ENCODE measurements around the gene REG4.

Gene REG4

DNA sequence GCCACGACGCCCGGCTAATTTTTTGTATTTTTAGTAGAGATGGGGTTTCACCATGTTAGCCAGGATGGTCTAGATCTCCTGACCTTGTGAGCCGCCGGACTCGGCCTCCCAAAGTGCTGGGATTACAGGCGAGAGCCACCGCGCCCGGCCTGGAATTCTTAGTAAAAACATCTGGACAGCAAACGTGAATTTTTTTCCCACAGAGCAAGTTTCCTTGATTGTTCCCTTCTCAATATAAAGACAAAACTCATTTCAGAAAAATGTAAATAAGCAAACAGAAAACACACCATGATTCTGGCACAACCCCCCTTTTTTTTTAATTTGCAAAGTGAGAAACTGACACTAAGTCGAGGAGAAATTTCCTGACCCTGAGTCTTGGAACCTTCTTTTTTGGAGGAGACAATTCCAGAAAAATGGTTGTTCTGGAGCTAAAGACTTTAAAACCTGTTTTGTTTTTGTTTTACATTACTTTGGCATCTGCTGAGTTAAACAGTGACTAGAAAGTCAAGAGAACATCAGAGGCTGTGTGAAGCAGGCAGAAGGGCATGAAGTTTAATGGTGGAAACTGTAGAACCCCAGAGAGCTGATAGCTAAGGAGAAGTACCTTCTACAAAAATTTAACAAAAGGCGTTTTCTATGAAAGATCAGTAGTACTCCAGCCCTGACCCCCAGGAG, 32.2 kb downstream of the REG4 start:
- DNase-seq, result no peak

DNA sequence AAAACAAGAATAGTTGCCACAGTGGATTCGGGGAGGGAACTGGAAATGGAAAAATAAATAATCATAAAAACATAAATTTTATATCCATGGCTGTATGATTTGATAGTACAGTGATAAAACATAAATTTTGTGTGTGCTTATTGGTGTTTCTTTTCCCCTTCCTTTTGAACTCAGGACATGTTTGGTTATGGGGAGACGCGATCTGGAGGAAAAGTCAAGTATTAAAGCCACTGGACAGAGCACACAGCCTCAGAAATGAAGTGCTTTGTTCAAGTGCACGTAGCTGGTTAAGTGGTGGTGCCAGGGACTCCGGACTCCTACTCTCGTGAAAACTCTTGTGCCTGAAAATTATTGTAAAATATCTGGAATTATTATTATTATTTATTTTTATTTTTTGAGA, 32.9 kb downstream of the REG4 start:
- no peak for DNase-seq

- no peak for DNase-seq
Observed at GRCh38 chr1:119774746-119775490, 36.3 kb downstream of the REG4 start.

DNA sequence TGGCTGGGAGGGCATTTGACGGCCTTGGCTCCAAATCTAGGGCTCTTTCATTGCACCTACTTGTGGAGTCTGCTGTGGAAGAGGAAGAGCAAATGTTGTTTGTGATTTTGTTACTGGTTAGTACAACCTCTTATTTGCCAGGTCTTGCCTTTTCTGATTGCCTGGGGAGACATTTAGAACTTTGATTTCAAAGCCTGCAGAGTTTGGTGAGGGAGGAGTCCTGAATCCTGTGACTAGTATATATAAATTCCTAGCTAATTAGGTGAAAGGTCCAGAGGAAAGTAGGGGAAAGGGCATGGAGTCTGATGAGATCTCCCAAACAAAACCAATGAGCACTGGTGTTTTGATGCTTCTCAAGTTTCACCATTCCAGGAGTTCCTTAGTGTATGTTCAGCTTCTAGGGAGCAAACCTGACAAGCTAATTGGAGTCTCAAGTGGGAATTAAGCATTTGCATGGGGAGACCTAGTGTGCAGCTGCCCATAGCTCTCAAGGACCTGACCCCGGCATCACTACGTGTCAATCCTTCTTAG, 37.5 kb downstream of the REG4 start:
- DNase-seq, result no peak

DNA sequence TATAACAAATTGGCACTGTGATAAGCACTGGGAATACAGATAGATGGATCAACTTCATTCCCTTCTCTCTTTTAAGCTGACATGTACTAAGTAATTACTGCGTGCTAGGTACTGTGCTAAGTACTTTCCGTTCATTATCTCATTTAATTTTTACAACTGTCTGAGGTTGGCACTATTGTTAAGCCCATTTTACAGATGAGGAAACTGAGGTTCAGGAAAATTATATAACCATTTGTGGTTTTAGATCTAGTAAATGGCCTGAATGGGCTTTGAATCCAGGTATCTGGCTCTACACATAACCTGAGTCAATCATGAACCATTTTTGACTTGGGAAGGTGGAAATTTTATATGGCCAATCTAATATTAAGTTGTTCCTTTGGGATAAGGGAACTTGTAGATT, 39.0 kb downstream of the REG4 start:
- DNase-seq, result no peak

DNA sequence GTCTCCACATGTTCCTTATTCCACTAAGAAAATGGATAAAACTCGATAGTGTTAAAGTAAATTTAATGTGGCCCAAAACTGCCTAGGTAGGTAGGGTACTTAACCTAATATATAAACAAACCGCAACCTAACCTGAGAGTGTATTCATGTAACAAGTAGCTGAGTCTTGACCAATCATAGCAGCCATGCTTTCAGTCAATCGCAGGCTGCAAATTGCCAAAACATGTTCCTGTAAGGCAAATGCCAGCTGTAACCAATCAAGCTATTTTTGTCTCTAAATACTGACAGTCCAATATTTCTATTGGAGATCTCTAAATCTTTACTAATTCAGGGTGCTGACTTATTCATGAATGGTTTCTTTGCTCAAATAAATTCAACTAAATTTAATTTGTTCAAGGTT, 39.5 kb downstream of the REG4 start:
- no peak for DNase-seq

DNA sequence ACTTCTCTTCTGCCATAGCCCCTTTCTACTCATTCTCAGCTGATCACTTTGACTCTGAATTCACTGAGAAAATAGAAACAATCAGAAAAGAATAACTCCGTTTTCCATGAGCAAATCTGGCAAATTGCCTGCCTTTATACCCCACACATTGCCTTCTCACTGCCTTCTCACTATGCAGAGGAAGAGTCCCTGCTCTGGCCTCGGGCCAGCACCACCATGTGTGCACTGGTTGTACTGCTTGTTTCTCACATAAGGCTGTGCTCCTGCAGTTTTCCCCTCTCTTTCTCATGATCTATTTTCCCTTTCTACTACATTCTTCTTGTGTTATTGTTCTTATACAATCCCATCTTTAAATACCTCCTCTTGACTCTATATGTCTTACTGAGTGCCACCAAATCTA, 40.2 kb downstream of the REG4 start:
- no peak for DNase-seq

DNA sequence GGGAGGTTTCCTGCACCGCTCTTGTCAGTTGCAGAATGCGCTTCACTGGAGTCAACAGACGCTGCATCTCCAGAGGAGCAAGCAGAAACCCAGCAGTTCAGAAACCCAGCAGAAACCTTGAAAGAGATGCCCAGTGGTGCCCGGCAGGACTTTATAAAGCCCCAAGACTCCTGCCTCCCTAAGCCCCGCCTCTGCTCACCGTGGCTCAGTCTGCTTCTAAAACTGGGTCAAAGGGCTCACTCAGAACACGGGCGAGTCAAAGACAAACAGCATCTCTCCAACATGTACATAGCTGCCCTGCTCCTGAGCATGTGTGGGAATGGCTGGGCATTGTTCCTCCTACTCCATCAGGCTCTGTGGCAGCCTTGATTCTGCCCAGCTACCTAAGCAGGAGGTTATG, 42.5 kb downstream of the REG4 start, which contains the start of gene HMGCS2:
Gene HMGCS2 (minus strand): TSS at position 128 of the 400 bp plus-strand sequence. CDS start 61 bp downstream, at position 67.
- DNase-seq, result no peak

- DNase-seq, result no peak
Observed at GRCh38 chr1:119767486-119767885, 43.8 kb downstream of the REG4 start.

- DNase-seq, result no peak
Observed at GRCh38 chr1:119766374-119766794, 44.9 kb downstream of the REG4 start.

DNA sequence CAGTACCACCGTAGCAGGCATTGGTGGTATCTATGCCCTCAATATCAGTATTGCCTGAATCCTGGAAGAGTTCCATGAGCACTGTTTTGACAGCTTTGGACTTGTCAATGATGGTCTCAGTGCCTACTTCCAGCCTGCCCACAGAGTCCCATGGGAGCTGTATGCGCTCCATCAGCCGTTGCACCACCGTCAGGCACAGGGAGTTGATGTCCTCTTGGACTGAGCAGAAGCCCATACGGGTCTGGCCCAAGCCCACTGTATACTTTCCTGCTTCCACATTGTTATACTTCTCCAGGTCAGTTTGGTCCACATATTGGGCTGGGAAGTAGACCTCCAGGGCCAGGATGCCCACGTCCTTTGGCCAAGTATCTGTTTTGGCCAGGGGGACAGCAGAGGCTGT, 47.0 kb downstream of the REG4 start:
- DNase-seq, result no peak

DNA sequence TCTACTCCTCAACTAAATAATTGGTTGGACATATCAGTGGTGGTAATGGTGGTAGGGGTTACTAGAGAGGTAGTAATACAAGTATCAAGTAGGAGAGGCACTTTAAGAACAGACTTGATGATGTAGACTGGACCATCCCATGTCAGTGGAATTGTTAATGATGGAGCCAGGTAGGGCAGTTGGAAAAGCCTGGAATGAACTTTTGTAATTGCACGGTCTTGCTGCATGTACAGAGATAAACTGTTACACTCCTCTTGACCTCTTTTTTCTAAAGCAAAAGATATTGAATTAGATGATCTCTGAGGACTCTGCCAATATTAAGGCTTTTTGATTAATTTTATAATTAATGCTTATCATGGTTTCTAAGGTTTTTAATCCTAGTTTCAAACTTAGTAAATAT, 48.3 kb downstream of the REG4 start:
- DNase-seq, result no peak

DNA sequence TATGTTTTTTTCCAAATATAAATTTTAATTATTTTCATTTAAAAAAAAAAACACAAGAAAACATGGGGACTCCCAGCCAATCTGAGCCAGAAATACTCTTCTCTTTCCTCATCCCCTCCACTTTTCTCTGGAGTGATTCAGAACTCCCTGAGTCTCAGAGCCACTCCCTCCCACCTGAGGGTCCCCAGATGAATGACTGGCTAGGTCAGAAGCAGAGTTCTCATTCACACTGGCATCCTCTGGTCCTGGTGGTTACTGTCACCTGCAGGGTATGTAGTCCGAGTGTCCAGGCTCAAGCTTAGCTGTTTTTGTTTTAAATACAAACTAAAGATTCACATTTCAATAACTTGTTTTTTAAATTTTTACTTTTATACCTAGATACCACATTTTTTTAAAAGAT, 48.9 kb downstream of the REG4 start:
- DNase-seq, result no peak

- DNase-seq, result no peak
Observed at GRCh38 chr1:119758584-119758983, 52.7 kb downstream of the REG4 start.

GRCh38 chr1:119752592-119752991, 58.7 kb downstream of the REG4 start:
- DNase-seq, result no peak

- no peak for DNase-seq
Observed at GRCh38 chr1:119748040-119748439, 63.2 kb downstream of the REG4 start.

DNA sequence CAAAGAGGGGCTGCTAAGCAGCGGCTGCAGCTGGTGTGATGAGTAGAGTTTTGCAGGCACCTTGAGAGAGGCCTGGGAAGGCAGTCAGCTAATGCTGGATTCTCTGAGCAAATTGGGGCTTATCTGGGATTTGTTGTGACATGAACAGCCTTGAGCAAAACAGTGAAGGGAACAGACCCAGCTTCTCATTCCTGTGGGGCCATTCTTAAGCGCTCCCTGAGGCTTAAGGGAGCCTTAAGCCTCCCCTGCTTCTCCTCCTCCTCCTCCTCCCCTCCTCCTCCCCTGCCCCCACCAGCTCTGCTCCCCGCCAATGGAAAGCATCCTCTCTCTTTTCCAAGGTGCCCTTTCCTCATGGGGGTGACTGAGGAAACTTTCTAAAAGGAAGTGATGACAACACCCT, 63.8 kb downstream of the REG4 start:
- DNase-seq, result no peak

DNA sequence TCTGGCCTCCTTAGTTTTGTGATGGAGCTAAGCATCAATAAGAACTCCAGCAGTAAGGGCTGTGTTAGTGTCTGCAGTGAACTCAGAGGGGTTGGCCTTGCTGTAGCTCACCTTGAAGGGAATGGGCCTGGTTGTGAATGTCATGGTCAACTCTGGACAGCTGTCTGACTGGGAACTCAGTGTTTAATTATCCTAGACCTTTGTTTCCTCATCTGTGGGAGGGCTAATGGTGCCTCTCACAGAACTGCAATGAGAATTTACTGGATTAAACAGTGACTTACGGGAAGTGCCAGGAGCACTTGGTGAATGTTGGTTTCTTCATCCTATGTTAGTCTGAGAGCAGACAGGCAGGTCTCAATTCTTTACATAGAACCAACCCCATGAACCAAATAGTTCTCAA, 66.2 kb downstream of the REG4 start:
- DNase-seq, result no peak

- DNase-seq, result no peak
Observed at GRCh38 chr1:119744598-119744942, 66.7 kb downstream of the REG4 start.

Measured in activated gamma-delta T cell treated with Interleukin-2 at 50 U/mL for 16 hours (primary cell).